ENCODE measurements around the gene PIK3AP1. TPM values are rescaled to one million over a fixed set of nuclear protein-coding genes. Genes with fewer than 3 reads are reported as not detected.
A peak's percentile ranks its signal among the peaks of the same experiment; 100 is the strongest.

Gene PIK3AP1
- total RNA-seq, 1 donor from 2014 or later: 5.4 TPM

DNA sequence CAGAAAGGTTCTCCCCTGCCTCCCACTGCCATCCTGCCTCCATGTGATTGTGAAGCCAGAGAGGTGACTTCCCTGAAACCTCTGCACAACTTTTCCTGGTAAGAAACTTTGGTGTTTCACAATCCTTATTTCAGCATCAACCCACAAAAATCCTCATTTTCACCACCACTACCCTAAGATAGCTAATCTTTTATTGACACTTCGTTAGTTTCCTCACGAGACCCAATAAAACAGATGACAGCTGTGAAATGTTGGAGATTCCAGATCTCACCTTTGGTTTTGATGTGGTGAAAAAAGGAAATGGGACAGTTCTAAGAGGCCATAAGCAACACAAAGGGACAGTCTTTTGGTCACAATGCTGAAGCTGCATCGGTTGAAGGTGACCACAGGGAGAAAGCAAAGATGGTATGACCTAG is 73.6 kb downstream of the PIK3AP1 start:
- Histone ChIP-seq H3K27me3 (ENCODE audit: low read depth) (peaks cover 6% of the 10 kb centered on the region), H3K36me3 (peaks cover 7% of the 10 kb centered on the region), H3K4me1 (no peaks in the 10 kb centered on the region), H3K4me3 (no peak overlapping the region), H3K27ac (replicated peaks) (no peak overlapping the region), H3K9me3 (replicated peaks) (no peaks in the 10 kb centered on the region)
- intact Hi-C loops (cut with micrococcal nuclease): no loop called here
- TF ChIP-seq, protein P1, sequence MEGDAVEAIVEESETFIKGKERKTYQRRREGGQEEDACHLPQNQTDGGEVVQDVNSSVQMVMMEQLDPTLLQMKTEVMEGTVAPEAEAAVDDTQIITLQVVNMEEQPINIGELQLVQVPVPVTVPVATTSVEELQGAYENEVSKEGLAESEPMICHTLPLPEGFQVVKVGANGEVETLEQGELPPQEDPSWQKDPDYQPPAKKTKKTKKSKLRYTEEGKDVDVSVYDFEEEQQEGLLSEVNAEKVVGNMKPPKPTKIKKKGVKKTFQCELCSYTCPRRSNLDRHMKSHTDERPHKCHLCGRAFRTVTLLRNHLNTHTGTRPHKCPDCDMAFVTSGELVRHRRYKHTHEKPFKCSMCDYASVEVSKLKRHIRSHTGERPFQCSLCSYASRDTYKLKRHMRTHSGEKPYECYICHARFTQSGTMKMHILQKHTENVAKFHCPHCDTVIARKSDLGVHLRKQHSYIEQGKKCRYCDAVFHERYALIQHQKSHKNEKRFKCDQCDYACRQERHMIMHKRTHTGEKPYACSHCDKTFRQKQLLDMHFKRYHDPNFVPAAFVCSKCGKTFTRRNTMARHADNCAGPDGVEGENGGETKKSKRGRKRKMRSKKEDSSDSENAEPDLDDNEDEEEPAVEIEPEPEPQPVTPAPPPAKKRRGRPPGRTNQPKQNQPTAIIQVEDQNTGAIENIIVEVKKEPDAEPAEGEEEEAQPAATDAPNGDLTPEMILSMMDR (IDR thresholded peaks at IDR 0.05; ENCODE audit: borderline replicate concordance): no peak
- no peak for DNase-seq

GRCh38 chr10:96646301-96646700 is 74.0 kb downstream of the PIK3AP1 start:
- intact Hi-C loops (cut with micrococcal nuclease): no loop called here
- no peak overlapping the region for H3K27ac ChIP-seq (replicated peaks)

DNA sequence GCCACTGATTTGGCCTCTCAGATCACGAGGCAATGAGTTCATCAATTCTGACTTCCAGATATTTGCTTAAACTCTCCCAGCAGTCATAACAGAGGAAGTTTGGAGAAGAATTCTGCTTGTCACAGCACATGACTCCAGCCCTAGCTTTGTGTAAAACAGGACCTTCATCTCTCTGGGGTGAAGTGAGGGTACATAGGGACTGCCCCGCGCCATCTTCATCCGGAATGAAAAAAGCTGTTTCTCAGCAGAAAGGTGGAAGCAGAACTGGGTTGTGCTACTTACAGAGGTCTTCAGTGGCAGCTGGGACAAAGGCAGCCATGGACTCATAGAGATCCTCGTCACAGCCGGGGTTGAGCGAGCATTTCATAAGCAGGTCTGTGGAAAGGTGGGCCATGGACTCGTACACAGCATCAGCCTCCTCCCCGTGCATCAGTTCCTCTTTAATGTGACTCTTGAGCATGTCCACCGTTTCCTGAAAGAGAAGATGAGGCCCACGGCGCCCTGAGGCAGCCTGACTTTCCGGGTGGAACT is 75.1 kb downstream of the PIK3AP1 start:
- no peak overlapping the region for H3K27ac ChIP-seq (replicated peaks)
- H3K4me3 ChIP-seq: no peak overlapping the region
- H3K4me1 ChIP-seq: no peaks in the 10 kb centered on the region
- no peaks in the 10 kb centered on the region for H3K27me3 ChIP-seq (ENCODE audit: low read depth)
- TF ChIP-seq, protein P1 (IDR thresholded peaks at IDR 0.05; ENCODE audit: borderline replicate concordance): no peak
- DNase-seq: no peak
- H3K36me3 ChIP-seq: no peaks in the 10 kb centered on the region
- H3K9me3 ChIP-seq (replicated peaks): no peaks in the 10 kb centered on the region
- intact Hi-C loops (cut with micrococcal nuclease): no loop called here

More at GRCh38 chr10:96646301-96646700, 74.0 kb downstream of the PIK3AP1 start:
- Histone ChIP-seq H3K4me1 (no peaks in the 10 kb centered on the region), H3K36me3 (peaks cover 7% of the 10 kb centered on the region), H3K27me3 (ENCODE audit: low read depth) (peaks cover under 1% of the 10 kb centered on the region), H3K4me3 (no peak overlapping the region), H3K9me3 (replicated peaks) (no peaks in the 10 kb centered on the region)
- TF ChIP-seq, protein P1 (IDR thresholded peaks at IDR 0.05; ENCODE audit: borderline replicate concordance): no peak
- no peak for DNase-seq

- H3K27me3 ChIP-seq (ENCODE audit: low read depth): no peaks in the 10 kb centered on the region
- no peak for DNase-seq
- H3K4me1 ChIP-seq: no peaks in the 10 kb centered on the region
- H3K9me3 ChIP-seq (replicated peaks): no peaks in the 10 kb centered on the region
- no peak overlapping the region for H3K27ac ChIP-seq (replicated peaks)
- intact Hi-C loops (cut with micrococcal nuclease): no loop called here
- no peak overlapping the region for H3K4me3 ChIP-seq
- TF ChIP-seq, protein P1 (IDR thresholded peaks at IDR 0.05; ENCODE audit: borderline replicate concordance): peak; percentile 22
- no peaks in the 10 kb centered on the region for H3K36me3 ChIP-seq
These were observed 76.4 kb downstream of the PIK3AP1 start for GRCh38 chr10:96643920-96644319.

DNA sequence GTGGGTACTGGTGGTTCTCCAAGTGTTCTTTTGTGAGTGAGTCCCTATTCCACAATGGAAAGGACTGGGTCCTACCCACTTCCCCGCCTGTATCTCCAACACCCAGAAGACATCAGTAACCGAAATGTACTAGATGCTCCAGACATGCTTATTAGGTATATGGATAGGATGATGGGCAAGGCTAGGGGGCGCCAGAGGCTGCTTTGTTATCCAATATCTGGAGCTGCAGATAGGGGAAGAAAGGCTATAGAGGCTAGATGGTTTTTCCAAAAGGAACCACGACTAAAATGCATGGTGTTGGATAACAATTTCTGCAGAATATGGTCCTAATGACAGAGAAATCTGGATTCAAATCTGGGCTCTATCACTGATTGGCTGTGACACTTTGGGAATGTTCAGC is 77.3 kb downstream of the PIK3AP1 start:
- H3K4me3 ChIP-seq: no peak overlapping the region
- H3K27ac ChIP-seq (replicated peaks): no peak overlapping the region
- no peaks in the 10 kb centered on the region for H3K9me3 ChIP-seq (replicated peaks)
- DNase-seq: peak; percentile 69
- TF ChIP-seq, protein P1 (IDR thresholded peaks at IDR 0.05; ENCODE audit: borderline replicate concordance): peak; percentile 58
- intact Hi-C loops (cut with micrococcal nuclease): no loop called here
- H3K36me3 ChIP-seq: no peaks in the 10 kb centered on the region
- H3K4me1 ChIP-seq: no peaks in the 10 kb centered on the region
- H3K27me3 ChIP-seq (ENCODE audit: low read depth): no peaks in the 10 kb centered on the region
